A549 (cell line): Measurements from ENCODE around the gene CSTA. TPM values are rescaled to one million over a fixed set of nuclear protein-coding genes. Genes with fewer than 3 reads are reported as not detected.

Experiments
- ATAC-seq, 2 experiments: fragments of 200-7000 bp in 1 of 2; fragments of >200 bp in 1 of 2; cut with Nextera tagmentation in 1 of 2; cut with Tn5 transposase in 1 of 2; 3 replicates each; pipeline versions ENCODE4 v1.8.0 to v1.9.1; 2018 to 2020; ENCODE audit warnings: mild to moderate bottlenecking in 1 of 2, moderate library complexity in 1 of 2
- CTCF ChIA-PET: fragments of 300-600 bp; sonication (Branson Sonifier 250); formaldehyde crosslinking; extraction: SDS; loops from one replicate; lab custom pipeline; 2021; ENCODE audit warnings: antibody characterized with exemption, inconsistent platforms; lab: Yijun Ruan, JAX
- POLR2A ChIA-PET: fragments of 350-600 bp; formaldehyde crosslinking; extraction: SDS; loops from one replicate; lab custom pipeline; 2021; ENCODE audit warnings: antibody characterized with exemption, inconsistent platforms; lab: Yijun Ruan, JAX
- DNase-seq, 2 experiments: peaks; one replicate each; pipeline versions ENCODE4 v3.0.0 to v3.0.0-alpha.2; 2011 to 2016; ENCODE audit warnings: low read depth in 1 of 2, low spot score in 1 of 2
- FAIRE-seq: peaks from 2 replicates; lab custom pipeline; 2011; peaks lifted over from hg19 to GRCh38; lab: Jason Lieb, UNC
- H3K27ac ChIP-seq, 2 experiments: fragments of >200 bp; sonication (Bioruptor Twin); formaldehyde crosslinking; 3 replicates each; pipeline ENCODE4 v1.5.1; 2016 to 2017
- H3K4me1 ChIP-seq: fragments of >200 bp; sonication (Bioruptor Twin); formaldehyde crosslinking; 3 replicates; pipeline ENCODE4 v1.6.1; 2016
- H3K4me2 ChIP-seq: fragments of >200 bp; sonication (Bioruptor Twin); formaldehyde crosslinking; 3 replicates; pipeline ENCODE4 v1.6.1; 2016
- H3K4me3 ChIP-seq: fragments of >200 bp; sonication (Bioruptor Twin); formaldehyde crosslinking; 3 replicates; pipeline ENCODE4 v1.5.1; 2016
- H3K9me3 ChIP-seq: fragments of >200 bp; sonication (Bioruptor Twin); formaldehyde crosslinking; 3 replicates; pipeline ENCODE4 v1.6.1; 2016
- CBX2 ChIP-seq: fragments of 200-600 bp; sonication (generic); IDR thresholded peaks from 2 replicates; pipeline ENCODE4 v1.6.1; 2016; ENCODE audit warnings: low read depth, mild to moderate bottlenecking, borderline replicate concordance
- CEBPB ChIP-seq, 2 experiments: fragments of >200 bp in 1 of 2; sonication (Bioruptor Twin) in 1 of 2; formaldehyde crosslinking in 1 of 2; IDR thresholded peaks; 2 replicates each; pipeline ENCODE4 v1.6.1; 2012 to 2016
- E2F6 ChIP-seq: IDR thresholded peaks from 2 replicates; pipeline ENCODE4 v1.6.1; 2012; ENCODE audit warnings: low read depth, borderline replicate concordance
- EHMT2 ChIP-seq: fragments of 200-600 bp; sonication (generic); IDR thresholded peaks from 2 replicates; pipeline ENCODE4 v1.6.1; 2016; ENCODE audit warnings: antibody characterized with exemption, low read depth, mild to moderate bottlenecking, moderate library complexity
- ELK1 ChIP-seq: fragments of 150-350 bp; IDR thresholded peaks from 2 replicates; pipeline ENCODE4 v1.6.1; 2014; ENCODE audit warnings: low read depth, mild to moderate bottlenecking, low read length
- ESRRA ChIP-seq: fragments of 150-350 bp; IDR thresholded peaks from 2 replicates; pipeline ENCODE4 v1.6.1; 2014; ENCODE audit warnings: mild to moderate bottlenecking, low read length, borderline replicate concordance
- FOXS1 ChIP-seq: fragments of 250-450 bp; sonication (Bioruptor Pico); IDR thresholded peaks from 2 replicates; pipeline ENCODE4 v1.5.0; 2020; ENCODE audit warnings: mild to moderate bottlenecking, moderate library complexity
- GATA3 ChIP-seq: IDR thresholded peaks from 2 replicates; pipeline ENCODE4 v1.6.1; 2012; ENCODE audit warnings: borderline replicate concordance
- HDAC2 ChIP-seq: fragments of 200-600 bp; sonication (generic); IDR thresholded peaks from 2 replicates; pipeline ENCODE4 v1.6.1; 2016
- JUN ChIP-seq, 2 experiments: fragments of >200 bp; sonication (Bioruptor Twin); formaldehyde crosslinking; IDR thresholded peaks; 2 replicates in 1 of 2; 3 replicates in 1 of 2; pipeline ENCODE4 v1.6.1; 2016 to 2017
- KDM1A ChIP-seq: fragments of 200-600 bp; sonication (generic); IDR thresholded peaks from 2 replicates; pipeline ENCODE4 v1.6.1; 2016; ENCODE audit warnings: low read depth, mild to moderate bottlenecking
- NR3C1 ChIP-seq: fragments of >200 bp; sonication (Bioruptor Twin); formaldehyde crosslinking; IDR thresholded peaks from 3 replicates; pipeline ENCODE4 v1.6.1; 2017
- PBX3 ChIP-seq: IDR thresholded peaks from 2 replicates; pipeline ENCODE4 v1.6.1; 2012
- PHF8 ChIP-seq: fragments of 200-600 bp; sonication (generic); IDR thresholded peaks from 2 replicates; pipeline ENCODE4 v1.6.1; 2016; ENCODE audit warnings: low read depth, mild to moderate bottlenecking, antibody characterized with exemption, moderate library complexity, borderline replicate concordance
- RAD21 ChIP-seq, 2 experiments: fragments of >200 bp in 1 of 2; sonication (Bioruptor Twin) in 1 of 2; formaldehyde crosslinking in 1 of 2; IDR thresholded peaks in 1 of 2; conservative IDR thresholded peaks in 1 of 2; 2 replicates in 1 of 2; 3 replicates in 1 of 2; pipeline ENCODE4 v1.6.1; 2012 to 2018; ENCODE audit warnings: inconsistent platforms in 1 of 2
- RARB ChIP-seq: fragments of 250-450 bp; sonication (Bioruptor Pico); IDR thresholded peaks from 2 replicates; pipeline ENCODE4 v1.8.0; 2021; ENCODE audit warnings: mild to moderate bottlenecking, moderate library complexity
- REST ChIP-seq: fragments of 200-600 bp; sonication (generic); IDR thresholded peaks from 2 replicates; pipeline ENCODE4 v1.6.1; 2016; ENCODE audit warnings: antibody characterized with exemption, mild to moderate bottlenecking, moderate library complexity
- RNF2 ChIP-seq: fragments of 200-600 bp; sonication (generic); IDR thresholded peaks from 2 replicates; pipeline ENCODE4 v1.6.1; 2016; ENCODE audit warnings: low read depth, mild to moderate bottlenecking, antibody characterized with exemption, moderate library complexity, borderline replicate concordance
- TP53 ChIP-seq: fragments of 250-450 bp; sonication (Bioruptor Pico); IDR thresholded peaks from 2 replicates; pipeline ENCODE4 v1.5.0; 2021; ENCODE audit warnings: mild to moderate bottlenecking, moderate library complexity
- ZFP36 ChIP-seq: fragments of 450-650 bp; IDR thresholded peaks from 2 replicates; pipeline ENCODE4 v1.6.1; 2014; ENCODE audit warnings: borderline replicate concordance; ENCODE audit not compliant: partially characterized antibody
- WGBS: methylation state at CpG from one replicate; pipeline ENCODE4 v1.1.6; 2017; ENCODE audit errors: missing lambda C conversion rate; 5-methylcytosine and 5-hydroxymethylcytosine counted together
- polyA plus RNA-seq, 4 experiments: library from polyadenylated mRNA; depleted of rRNA in 3 of 4; stranded (reverse); fragments of >200 nt; fragmentation: RNase III in 1 of 4; extraction: RNeasy Plus Mini Kit Qiagen cat#74134 plus additional on column Dnase treatment in 1 of 4; gene quantifications; 2 replicates in 3 of 4; 3 replicates in 1 of 4; pipeline ENCODE4 v1.2.3, GENCODE V29; 2011 to 2017

Gene CSTA
- polyA plus RNA-seq, 2 of the 4 experiments (the other 2 are of a cell fraction): 0.41 to 7.8 TPM

GRCh38 chr3:122307976-122308375, 17.1 kb upstream of the CSTA start:
- Histone ChIP-seq H3K27ac (no peak overlapping the region), H3K9me3 (no peaks in the 10 kb centered on the region), H3K4me3 (no peak overlapping the region), H3K4me1 (no peaks in the 10 kb centered on the region), H3K4me2 (no peak overlapping the region)
- no peak for ATAC-seq
- no peak for TF ChIP-seq E2F6
- no peak for TF ChIP-seq RARB (CRISPR knock-in tag)
- no peak for TF ChIP-seq PHF8
- TF ChIP-seq GATA3: no peak
- no peak for TF ChIP-seq EHMT2
- no peak for TF ChIP-seq CBX2
- no peak for TF ChIP-seq ESRRA
- no peak for TF ChIP-seq TP53 (CRISPR knock-in tag)
- no peak for TF ChIP-seq RNF2
- no peak for TF ChIP-seq NR3C1
- TF ChIP-seq RAD21 (conservative IDR thresholded peaks at IDR 0.05 in 1 of 2, IDR thresholded peaks at IDR 0.05 in 1 of 2): no peak
- TF ChIP-seq FOXS1 (CRISPR knock-in tag): no peak
- TF ChIP-seq HDAC2: no peak
- no peak for TF ChIP-seq JUN (IDR thresholded peaks at IDR 0.05)
- TF ChIP-seq KDM1A: no peak
- no peak for TF ChIP-seq REST
- TF ChIP-seq ZFP36: no peak
- TF ChIP-seq CEBPB (IDR thresholded peaks at IDR 0.05): no peak
- TF ChIP-seq PBX3: no peak
- DNase-seq: no peak
- ChIA-PET POLR2A (interaction anchor here (0.6 kb wide), 1 partner anchor 55 kb away, joined by 3 read pairs; no protein-coding TSS in a partner anchor), CTCF (interaction anchor here (0.9 kb wide), 1 partner anchor 85 kb away, joined by 3 read pairs; no protein-coding TSS in a partner anchor)
- FAIRE-seq: no peak

GRCh38 chr3:122310361-122310760, 14.7 kb upstream of the CSTA start:
- Histone ChIP-seq H3K27ac (no peak overlapping the region), H3K9me3 (no peaks in the 10 kb centered on the region), H3K4me3 (no peak overlapping the region), H3K4me2 (no peak overlapping the region), H3K4me1 (no peaks in the 10 kb centered on the region)
- no peak for DNase-seq
- WGBS: 20% methylated on average over 1 of the region's 1 CpG
- ChIA-PET CTCF (no interaction called here), POLR2A (no interaction called here)
- no peak for FAIRE-seq
- no peak for ATAC-seq
- no peak for TF ChIP-seq ELK1
